Measurements from ENCODE around the gene DIP2C.

DNA sequence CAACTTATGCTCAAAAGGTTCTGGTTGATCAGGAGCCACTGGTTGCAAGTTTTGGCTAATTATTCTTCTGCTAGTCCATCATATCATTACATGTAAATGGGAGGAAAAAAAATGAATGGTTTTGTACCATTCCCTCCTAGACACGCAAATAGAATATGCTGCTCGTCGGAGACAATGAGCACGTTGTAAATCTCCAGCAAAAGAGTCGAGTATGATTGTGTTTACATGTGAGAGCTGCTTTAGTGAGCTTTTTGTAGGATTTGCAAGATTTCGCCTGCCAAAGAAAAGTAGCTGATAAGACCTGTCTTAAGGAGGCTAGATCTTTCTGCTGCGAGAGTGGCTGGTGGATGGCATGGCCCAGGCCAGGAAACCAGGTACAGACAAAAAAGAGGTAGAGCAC, 445.2 kb downstream of the DIP2C start:
- TF ChIP-seq CTCF (IDR thresholded peaks at IDR 0.05): no peak
- no peak for TF ChIP-seq EZH2 (IDR thresholded peaks at IDR 0.05; ENCODE audit: borderline replicate concordance, insufficient read depth, low read depth, low read length, poor library complexity, severe bottlenecking)
